Astrocyte of the spinal cord (primary cell): Measurements from ENCODE around the gene TMEM129.

Source experiments
- DNase-seq: peaks from one replicate; pipeline ENCODE4 v3.0.0; 2011; ENCODE audit warnings: low read depth, low spot score
- H3K4me3 ChIP-seq: 2 replicates; pipeline ENCODE4 v1.5.1; 2011; ENCODE audit warnings: low read depth, mild to moderate bottlenecking, low read length, moderate library complexity
- in situ Hi-C: cut with HindIII; loops from 2 replicates; pipeline ENCODE4 v1.10.0; 2017; ENCODE audit warnings: low sequenced_read_pairs
- TF ChIP-seq, protein P1 (sequence below): IDR thresholded peaks from 2 replicates; pipeline ENCODE4 v1.5.1; 2012; ENCODE audit warnings: low read depth, mild to moderate bottlenecking, low read length, inconsistent platforms

The TMEM129 gene

GRCh38 chr4:1685235-1686150, 35.6 kb downstream of the TMEM129 start:
- in situ Hi-C loops = no loop called here
- TF ChIP-seq, protein P1, sequence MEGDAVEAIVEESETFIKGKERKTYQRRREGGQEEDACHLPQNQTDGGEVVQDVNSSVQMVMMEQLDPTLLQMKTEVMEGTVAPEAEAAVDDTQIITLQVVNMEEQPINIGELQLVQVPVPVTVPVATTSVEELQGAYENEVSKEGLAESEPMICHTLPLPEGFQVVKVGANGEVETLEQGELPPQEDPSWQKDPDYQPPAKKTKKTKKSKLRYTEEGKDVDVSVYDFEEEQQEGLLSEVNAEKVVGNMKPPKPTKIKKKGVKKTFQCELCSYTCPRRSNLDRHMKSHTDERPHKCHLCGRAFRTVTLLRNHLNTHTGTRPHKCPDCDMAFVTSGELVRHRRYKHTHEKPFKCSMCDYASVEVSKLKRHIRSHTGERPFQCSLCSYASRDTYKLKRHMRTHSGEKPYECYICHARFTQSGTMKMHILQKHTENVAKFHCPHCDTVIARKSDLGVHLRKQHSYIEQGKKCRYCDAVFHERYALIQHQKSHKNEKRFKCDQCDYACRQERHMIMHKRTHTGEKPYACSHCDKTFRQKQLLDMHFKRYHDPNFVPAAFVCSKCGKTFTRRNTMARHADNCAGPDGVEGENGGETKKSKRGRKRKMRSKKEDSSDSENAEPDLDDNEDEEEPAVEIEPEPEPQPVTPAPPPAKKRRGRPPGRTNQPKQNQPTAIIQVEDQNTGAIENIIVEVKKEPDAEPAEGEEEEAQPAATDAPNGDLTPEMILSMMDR = no peak
- no peak for DNase-seq
- H3K4me3 ChIP-seq = no peak overlapping the region

- TF ChIP-seq, protein P1 = no peak
- DNase-seq = no peak
- peak overlapping the region; percentile 34 for H3K4me3 ChIP-seq
- in situ Hi-C loops = no loop called here
These were observed 36.5 kb downstream of the TMEM129 start for GRCh38 chr4:1684506-1685234.

DNA sequence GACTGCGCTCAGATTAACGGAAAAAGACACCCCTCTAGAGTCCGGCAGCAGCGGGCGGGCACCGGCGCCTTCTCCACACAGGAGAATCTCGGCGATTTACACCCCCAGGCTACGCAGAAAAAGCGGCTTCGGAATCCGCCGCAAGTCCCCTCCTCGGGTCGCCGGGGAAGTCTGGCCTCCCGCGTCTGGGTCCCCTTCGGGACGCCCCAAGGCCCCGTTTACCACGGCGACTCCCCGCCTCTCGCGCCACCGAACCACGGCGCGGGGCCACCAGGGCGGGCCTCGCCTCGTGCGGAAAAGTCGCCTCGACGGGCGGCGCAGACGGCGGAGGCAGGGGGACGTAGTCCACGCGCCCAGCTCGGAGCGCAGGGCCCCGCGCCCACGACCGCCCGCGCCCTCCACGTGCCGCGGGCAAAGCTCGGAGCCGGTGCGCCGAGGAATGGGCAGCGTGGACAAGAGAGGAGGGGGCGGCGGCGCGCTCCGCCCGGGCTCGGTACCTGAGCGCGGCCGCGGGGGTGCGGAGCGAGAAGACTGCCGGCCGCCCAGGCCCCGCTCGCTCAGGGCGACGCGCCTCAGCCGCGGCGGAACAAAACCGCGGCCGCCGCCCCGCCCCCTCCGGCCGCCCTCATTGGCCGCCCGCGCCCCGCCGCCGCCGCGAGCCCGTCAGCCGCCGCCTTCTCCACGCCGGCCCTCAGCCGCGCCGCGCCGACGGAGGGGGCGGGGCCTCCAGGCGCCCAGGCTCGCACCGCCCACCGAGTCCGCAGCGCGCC, 37.2 kb downstream of the TMEM129 start, which contains the start of gene FAM53A:
Gene FAM53A (minus strand): TSS at position 578 of the 770 bp plus-strand sequence. CDS start 15,572 bp downstream, outside the sequence.
- in situ Hi-C loops = no loop called here
- H3K4me3 ChIP-seq = peak within 1 kb of the TSS; percentile 50
- TF ChIP-seq, protein P1 = no peak
- DNase-seq = peak; percentile 80

GRCh38 chr4:1683261-1683735, 37.8 kb downstream of the TMEM129 start:
- TF ChIP-seq, protein P1 = no peak
- peak; percentile 82 for DNase-seq
- in situ Hi-C loops = no loop called here
- H3K4me3 ChIP-seq = peak overlapping the region; percentile 50

GRCh38 chr4:1682860-1683259, 38.3 kb downstream of the TMEM129 start:
- TF ChIP-seq, protein P1 = no peak
- no peak for DNase-seq
- in situ Hi-C loops = no loop called here
- H3K4me3 ChIP-seq = peak overlapping the region; percentile 50

- in situ Hi-C loops = no loop called here
- DNase-seq = no peak
- TF ChIP-seq, protein P1 = no peak
- H3K4me3 ChIP-seq = no peak overlapping the region
These were observed 42.9 kb downstream of the TMEM129 start for GRCh38 chr4:1678244-1678643.
